GM18517 (cell line): ENCODE results near the gene TCERG1L.

Experiments
- ATAC-seq: cut with Tn5 transposase; IDR thresholded peaks from one replicate; pipeline ENCODE4 v1.9.1; 2021; ENCODE audit warnings: mild to moderate bottlenecking, moderate library complexity; ENCODE audit not compliant: unreplicated experiment

The TCERG1L gene

DNA sequence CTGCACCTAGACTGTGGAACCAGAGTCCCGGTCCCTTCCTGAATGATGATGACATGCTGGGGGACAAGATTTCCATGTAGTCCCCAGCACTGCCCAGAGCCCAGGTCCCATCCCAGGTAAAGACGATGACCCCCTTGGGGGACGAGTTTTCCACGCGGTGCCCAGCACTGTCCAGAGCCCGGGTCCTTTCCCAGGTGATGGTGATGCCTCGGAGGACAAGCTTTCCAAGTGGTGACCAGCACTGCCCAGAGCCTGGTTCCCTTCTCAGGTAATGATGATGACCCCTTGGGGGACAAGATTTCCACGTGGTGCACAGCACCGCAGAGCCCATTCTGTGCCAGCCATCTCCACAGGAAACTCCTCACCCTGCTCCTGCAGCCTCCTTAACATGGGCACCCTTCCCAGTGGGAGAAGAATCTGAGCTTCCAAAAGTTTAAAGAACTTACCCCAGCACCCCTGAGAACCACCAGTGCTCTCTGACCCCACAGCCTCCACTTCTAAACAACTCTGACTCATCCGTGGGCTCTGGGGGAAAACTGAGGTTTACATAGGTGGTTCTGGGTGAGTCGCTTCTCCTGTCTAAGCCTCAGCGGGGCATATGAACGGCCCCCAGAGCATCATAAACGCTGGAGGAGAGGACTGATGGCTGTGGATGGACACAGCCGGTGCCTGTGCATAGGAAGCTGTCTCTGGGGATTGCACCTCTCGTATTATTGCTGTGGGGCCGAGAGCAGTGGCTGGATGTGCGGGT is 233.2 kb downstream of the TCERG1L start:
- ATAC-seq: no peak

DNA sequence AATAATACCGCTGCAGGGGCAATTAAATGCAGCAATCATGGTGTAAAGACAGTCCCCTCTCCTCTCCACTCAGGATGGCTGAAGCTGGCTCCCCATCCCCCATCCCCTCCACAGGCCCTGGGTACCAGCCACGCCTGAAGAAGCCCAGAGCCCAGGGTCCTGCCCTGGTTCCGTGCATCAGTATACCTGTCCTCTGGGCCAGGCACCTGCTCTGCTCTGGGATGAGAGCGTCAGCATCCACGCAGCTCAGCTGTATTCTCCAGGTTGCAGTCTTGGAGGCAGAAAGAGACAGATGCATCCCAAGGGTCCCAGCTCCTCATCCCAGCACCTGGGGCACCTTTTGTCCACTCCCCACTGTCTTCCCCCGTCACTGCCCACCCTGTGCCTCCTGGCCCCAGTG is 233.8 kb downstream of the TCERG1L start:
- ATAC-seq: no peak

DNA sequence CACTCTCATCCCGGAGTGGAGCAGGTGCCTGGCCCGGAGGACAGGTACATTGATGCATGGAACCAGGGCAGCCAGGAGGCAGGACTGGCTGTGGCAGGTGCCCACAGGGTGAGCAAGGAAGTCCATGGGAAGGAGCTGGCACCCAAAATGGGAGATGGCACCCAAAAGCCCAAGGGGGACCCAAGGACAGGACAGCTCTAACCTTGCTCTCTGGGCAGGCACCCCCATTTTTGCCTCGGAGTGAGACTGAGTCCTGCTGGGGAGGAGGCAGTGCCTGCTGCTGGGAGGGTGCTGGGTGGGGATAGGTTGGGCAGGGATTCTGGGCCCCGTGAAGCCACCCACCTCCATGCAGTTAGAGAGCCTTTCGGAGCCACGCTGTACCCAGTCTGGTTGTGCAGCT is 234.5 kb downstream of the TCERG1L start:
- no peak for ATAC-seq

DNA sequence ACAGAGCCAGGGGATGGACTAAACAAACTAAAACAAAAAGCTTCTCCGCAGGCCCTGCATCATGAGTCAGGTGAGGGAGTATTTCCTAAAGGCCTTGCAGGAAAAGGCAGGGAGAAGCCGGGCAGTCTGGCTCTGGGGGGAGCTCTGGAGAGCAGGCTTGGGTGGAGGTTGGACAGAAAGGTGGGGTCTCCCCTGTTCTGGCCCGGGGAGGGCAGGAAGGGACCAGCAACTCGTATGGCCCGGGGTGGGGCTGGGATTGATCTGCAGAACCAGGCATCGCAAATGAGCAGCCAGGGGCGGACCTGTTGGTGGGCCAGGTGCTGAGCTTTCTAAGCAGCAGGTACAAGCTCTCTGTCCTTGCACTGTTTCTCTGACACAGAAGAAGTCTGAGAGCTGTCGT is 235.2 kb downstream of the TCERG1L start:
- no peak for ATAC-seq

DNA sequence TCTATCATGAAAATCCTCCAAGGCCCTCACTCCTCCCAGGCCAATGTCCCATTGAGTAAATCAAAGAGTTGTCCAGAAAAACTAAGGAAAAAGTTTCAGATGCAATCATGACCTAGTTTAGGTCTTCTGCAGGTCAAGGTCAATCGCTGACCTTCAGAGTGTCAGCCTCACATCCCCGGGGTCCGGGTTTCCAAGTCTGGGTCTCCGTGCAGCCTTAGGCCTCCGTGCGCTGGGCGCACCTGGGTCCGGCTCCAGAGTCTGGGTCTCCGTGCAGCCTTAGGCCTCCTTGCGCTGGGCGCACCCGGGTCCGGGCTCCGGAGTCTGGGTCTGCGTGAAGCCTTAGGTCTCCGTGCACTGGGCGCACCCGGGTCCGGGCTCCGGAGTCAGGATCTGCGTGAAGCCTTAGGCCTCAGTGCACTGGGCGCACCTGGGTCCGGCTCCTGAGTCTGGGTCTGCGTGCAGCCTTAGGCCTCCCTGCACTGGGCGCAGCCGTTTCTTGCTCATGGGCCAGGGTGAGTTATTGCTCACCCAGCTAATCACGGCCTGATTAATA is 236.2 kb downstream of the TCERG1L start:
- ATAC-seq: no peak

DNA sequence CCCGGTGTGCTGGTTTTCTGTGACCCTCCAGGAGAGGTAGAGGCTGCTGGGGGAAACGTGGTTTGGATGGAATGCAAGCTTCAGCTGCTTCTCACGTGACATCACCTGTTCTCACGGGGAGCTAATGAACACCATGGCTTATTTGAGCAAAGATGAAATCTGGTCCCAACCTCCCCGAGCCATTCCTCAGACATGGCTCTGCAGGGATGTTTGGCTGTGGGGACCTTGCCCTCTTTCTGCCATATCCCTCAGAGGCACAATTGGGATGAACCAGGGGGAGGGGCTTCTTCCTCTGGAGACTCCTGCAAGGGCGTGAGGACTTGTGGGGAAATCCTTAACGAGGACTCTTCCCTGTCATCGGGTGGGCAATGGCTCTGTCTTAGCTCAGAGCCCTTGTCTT is 236.8 kb downstream of the TCERG1L start:
- ATAC-seq: no peak

DNA sequence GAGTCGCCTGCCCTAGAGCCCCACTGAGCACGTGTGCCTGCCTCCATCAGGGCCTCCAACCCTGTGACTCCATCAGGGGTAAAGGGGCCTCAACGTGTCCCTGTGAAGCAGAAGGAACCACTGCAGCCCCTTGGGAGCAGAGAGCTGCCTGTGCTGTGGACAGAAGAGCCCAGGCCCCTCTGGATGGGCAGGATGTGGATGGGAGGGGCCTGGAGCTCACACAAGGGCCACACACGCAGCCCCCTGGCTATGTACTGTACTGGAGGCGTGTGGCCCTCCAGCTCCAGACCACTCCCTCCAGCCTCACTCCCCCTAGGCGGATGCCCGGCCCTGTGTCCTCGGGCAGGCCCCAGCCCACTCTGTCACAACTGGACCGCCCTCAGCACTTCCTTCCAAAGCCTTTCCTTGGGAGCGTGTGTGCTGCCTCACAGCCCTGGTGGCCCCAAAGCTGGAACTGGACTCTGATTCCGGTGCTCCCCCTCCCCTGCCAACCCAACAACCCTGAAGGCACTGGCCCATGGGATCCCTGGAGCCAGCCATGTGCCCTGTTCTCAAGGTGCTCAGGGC is 238.0 kb downstream of the TCERG1L start:
- ATAC-seq: no peak

DNA sequence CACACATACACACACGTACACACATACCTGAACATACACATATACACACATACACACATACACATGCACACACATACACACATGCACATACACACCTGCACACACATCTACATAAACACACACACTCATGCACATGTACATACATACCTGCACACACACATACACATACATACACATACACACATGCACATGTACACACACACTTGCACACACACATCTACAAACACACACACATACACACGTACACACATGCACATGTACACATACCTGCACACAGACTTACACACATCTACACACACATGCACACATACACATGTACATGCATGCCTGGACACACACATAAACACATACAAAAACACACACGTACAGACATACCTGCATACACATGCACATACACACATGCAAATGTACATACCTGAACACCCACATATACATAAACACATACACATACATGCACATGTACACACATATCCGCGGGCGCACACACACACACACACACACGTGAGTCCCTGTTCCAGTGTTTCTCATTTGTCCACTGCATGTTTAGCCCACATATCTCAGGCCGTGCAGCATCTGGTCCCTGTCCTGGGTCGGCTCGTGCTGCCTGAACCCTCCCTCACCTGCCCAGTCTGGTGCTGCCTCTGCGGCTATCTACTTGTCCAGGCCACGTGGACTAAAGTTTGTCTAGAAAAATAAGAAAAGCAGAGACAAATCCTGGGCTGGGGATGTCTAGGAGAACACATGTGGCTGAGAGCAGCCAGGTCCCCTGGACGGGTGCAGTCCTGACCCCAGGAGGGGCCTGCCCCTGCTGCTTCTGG is 238.7 kb downstream of the TCERG1L start:
- ATAC-seq: no peak

DNA sequence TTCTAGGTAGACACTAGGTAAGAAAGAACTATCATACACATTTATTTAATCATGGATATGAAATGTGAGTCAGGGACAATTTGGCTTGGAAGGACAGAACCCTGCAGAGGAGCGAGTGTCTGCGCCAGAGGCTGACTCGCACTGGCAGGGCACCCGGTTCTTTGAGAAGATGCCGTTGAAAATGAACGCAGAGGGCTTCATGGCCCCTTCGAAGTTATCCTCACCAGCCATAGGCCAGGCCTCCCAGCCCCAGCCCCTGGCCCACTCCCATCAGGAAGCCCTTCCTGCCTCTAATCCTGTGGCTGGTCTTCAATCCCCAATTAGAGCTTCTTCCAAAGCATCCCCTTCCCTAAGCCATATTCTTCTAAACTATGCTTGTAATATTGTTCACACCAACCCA is 239.8 kb downstream of the TCERG1L start:
- ATAC-seq: no peak

DNA sequence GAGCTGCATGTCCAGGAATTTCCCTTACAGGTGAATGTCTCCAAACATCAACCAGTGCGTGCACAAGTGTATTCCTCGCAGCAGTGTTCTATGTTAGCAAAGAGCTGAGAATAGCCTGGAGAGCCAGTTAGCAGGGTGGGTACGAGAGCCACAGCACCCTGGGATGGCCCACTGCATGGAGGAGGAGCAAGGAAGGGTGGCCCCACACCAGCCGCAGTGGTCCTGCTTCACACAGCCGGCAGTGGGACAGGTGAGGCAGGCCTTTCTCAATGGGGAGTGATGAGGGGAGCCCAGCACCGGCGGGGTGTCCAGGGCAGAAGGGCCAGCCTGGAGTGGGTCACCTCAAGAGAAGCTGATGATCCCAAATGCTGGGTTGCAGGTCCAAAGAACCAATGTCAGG is 240.7 kb downstream of the TCERG1L start:
- no peak for ATAC-seq

DNA sequence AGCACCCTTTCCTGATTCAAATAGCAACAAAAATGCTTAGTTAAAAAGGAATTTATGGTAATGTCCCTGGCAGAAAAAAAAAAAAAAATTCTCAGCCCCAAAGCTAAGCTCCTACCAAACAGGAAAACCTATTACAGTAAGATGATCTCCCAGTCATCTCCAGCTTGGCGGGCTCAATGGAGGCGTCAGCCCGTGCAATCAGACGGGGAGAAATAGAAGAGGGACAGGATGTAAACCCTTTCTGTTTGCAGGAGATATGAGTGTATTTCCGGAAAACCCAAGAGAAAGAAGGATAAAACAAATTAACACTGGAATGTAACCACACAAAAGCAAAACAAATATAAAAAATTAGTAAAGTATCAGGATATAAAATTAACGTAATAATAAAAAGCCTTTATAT is 242.8 kb downstream of the TCERG1L start:
- ATAC-seq: no peak

DNA sequence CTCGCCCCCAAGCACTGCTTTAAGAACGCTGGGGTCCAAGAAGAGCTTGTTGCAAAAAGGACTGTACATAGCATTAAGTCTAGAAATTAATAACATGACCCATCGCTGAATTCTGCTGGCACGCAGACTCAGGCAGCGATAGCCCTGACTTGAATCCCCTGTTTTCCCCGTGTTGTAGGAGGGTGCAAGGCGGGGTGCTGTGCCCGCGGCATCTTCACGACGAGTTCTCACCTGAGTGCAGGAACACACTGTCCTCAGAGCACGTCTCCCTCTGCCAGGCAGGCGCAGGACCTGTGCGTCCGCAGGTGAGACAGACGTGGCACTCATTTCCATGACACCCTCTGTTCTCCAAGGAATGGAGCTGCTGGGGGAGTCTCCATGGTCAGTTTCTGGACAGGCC is 243.2 kb downstream of the TCERG1L start:
- no peak for ATAC-seq

DNA sequence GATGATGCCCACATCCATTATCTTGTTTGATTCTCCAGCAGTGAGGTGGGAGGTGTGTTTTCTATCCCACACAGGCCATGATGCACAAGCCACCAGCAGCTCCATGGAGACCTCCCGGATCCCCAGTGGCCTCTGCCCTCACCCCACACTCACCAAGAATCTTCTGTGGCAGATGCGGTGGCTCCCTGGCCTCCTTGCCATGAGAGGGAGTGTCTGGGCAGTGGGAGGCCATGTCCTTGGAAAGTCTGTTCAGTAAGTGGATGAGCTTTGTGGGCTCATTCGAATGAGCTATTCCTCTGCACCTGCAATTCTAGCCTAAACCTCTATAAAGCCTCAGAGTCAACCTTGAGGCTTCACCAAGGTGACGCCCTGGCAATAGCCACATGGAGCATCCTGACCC is 243.8 kb downstream of the TCERG1L start:
- ATAC-seq: no peak

DNA sequence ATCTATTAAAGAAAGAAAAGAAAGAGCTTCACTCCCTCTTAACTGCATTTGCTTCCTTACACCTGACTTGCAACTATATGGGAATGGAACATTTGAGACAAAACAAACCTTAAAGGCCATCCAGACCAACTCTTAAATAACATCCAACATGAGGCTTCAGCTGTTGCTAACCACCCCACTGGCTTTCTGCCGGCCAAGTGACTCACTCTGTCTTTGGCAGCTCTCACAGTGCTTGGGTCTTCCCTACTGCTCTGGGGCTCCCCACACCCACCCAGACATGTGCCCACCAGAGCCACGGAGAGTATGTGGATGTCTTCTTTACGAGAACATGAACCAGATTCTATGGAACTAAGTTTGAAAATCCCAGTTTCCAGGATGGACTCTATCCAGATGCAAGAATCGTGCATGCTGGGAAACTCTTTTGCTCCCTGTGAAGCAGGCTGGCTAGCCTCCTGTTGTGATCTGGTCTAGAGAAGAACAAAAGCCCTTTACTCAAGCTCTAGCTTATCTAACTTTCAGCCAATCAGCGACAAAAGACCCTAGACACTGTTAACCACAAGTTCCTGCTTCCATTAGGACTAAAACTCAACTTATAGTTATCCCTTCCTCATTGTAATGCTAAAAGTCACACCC is 245.7 kb downstream of the TCERG1L start:
- no peak for ATAC-seq

DNA sequence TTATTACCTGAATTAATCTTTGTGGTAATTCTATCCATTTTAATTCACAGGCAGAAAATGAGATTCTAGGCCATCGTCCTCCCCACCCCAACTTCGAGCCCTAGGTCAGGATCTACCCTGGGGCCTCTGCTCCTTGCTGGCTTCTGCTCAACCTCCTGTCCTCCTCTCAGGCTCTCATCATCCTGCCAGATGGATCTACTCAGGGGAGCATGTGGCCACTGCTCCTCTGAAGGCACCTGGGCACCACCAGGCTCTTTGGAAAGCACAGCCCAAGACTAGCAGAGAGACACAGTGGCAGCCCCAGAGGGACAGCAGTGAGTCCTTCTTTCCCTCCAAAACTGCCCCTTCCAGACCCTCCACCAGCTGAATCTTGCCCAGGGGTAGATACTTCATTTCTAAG is 248.2 kb downstream of the TCERG1L start:
- ATAC-seq: no peak

DNA sequence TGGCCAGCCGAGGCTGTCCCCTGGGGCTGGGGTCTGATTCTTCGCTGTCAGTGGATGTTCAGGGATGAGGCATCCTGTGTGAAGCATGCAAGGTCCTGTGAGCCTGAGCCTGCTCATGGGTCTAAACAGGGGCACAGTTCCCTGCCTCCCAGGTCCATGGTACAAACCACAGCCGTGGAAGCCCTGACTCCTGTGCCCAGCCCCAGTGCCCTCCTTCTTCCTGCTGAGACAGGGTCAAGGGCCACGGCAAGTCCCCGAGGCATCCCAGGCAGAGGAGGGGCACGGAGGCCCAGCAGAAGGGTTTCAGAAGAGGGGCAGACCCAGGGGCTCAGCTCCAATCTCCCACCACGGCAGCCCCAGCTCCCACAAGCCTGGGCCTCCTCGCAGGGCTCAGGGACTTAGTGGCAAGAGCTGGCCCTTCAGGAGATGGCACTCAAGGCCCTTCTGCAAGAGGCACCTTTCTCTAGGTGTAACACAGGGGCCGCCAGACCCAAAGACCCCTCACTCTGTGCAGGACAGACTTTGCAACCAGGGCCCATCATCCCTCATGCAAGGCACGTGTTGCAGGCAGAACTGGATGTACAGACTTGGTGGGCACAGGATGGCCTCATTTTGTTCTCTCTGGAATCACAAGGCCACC is 248.8 kb downstream of the TCERG1L start:
- no peak for ATAC-seq

DNA sequence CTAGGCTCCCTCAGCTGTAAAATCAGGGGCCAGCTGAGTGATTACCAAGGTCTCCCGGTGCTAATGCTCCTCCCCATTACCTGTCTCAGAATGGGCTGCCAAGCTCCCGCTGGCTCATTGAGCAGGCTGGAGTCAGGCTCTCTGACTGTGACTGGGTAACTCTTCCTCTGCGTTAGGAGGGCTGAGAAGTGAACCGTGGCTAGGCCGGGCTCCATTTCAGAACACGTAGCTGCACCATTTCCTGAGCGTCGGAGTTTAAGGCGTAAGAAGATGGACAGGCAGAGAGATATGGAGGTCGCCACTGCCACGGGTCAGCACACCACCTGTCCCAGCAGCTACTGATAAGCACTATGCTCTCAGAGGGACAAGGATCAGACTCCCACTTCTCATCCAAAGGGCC is 250.3 kb downstream of the TCERG1L start:
- no peak for ATAC-seq

DNA sequence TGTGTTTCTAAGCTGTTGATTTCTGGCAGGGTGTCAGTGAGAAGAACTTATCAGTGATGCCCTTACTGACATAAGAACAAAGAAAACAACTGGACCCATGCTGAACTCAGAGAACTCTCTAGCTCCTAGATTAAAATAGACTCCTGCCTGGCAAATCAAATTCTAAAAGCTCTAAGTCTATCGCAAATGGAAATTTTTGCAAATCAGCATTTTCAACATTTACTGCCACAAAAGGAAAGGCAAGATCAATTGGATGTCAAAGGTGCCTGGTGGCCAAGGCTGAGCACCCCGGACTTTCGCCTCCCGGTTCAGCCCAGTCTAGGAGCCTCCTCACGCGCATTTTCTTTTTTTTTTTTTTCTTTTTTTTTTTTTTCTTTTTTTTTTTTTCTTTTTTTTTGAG is 251.6 kb downstream of the TCERG1L start:
- ATAC-seq: no peak

DNA sequence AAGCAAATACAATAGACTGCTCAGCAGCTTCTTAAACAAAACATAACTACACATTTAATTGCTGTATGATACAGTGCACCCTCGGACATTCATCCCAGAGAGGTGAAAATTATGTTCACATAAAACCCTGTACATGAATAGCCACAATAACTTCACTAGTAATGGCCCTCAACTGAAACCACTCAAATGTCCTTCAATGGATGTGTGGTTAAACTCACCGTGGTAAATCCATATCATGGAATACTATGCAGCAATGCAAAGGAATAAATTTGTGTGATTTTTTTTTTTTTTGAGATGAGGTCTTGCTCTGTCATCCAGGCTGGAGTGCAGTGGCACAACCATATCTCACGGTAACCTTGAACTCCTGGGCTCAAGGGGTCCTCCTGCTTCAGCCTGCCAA is 252.7 kb downstream of the TCERG1L start:
- no peak for ATAC-seq

DNA sequence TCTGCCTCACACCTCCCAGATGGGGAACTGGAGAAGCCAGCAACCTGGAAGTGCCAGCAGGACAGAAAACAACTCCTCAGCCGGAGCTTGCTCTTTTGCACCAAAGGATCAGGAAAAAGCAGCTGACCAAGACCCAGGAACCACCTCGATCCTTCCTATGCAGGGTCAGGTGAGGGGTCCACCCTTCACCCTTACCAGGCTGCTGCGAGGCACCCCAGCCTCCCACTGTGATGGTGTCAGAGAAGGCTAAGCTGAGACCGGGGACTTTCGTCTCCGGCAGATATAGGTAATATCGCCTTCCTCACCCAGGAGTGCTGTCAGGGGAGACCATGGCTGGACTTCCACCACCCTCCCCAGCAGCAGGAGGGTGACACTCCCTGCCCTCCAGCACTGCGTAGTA is 254.7 kb downstream of the TCERG1L start:
- no peak for ATAC-seq

DNA sequence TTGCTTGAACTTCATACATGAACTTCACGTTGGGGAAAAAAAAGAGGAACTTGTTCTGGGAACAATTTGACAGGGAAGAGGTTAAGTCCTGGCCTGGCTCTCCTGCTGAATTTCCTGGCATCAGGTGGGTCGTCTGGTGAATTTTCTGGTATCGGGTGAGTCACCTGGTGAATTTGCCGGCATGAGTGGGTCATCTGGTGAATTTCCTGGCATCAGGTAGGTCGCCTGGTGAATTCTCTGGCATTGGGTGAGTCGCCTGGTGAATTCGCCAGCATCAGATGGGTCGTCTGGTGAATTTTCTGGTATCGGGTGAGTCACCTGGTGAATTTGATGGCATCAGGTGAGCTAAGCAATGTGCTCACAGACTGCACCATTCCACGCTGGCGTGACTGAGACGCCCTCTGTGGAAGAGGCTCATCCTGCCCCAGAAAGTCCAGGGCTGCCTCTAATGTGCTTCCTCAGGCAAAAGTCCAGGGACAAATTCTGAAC is 255.4 kb downstream of the TCERG1L start:
- no peak for ATAC-seq
